Neural progenitor cell (in vitro differentiated cells): Measurements from ENCODE around the gene SNAI1.

Experiments used
- EZH2phosphoT487 ChIP-seq: fragments of 200-600 bp; sonication (generic); IDR thresholded peaks from 2 replicates; pipeline ENCODE4 v1.6.1; 2017; ENCODE audit warnings: antibody characterized with exemption
- TF ChIP-seq, protein P1 (sequence below): fragments of 200-600 bp; sonication (generic); IDR thresholded peaks from 2 replicates; pipeline ENCODE4 v1.5.1; 2017; ENCODE audit warnings: antibody characterized with exemption, mild to moderate bottlenecking

DNA sequence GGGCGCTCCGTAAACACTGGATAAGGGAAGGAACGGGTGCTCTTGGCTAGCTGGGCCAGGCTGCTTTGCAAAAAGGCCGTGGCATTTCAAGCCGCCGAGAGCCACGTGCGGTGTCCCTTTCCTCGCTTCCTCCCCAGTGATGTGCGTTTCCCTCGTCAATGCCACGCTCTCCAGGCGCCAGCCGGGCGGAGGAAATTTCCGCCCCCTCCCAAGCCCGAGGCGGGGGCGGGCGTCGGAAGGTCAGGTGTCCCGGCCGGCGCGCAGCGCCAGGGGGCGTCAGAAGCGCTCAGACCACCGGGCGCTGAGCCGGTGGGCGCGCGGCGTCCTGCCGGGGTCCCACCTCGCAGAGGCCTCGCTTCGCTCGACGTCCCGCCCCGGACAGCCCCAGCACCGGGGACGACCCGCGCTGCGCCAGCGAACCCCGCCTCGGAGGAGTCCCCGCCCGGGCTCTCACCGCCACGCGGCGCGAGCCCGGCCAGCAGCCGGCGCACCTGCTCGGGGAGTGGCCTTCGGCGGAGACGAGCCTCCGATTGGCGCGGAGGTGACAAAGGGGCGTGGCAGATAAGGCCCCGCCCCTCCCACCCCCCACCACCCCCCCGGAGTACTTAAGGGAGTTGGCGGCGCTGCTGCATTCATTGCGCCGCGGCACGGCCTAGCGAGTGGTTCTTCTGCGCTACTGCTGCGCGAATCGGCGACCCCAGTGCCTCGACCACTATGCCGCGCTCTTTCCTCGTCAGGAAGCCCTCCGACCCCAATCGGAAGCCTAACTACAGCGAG is at the start of gene SNAI1:
- TF ChIP-seq, protein P1, sequence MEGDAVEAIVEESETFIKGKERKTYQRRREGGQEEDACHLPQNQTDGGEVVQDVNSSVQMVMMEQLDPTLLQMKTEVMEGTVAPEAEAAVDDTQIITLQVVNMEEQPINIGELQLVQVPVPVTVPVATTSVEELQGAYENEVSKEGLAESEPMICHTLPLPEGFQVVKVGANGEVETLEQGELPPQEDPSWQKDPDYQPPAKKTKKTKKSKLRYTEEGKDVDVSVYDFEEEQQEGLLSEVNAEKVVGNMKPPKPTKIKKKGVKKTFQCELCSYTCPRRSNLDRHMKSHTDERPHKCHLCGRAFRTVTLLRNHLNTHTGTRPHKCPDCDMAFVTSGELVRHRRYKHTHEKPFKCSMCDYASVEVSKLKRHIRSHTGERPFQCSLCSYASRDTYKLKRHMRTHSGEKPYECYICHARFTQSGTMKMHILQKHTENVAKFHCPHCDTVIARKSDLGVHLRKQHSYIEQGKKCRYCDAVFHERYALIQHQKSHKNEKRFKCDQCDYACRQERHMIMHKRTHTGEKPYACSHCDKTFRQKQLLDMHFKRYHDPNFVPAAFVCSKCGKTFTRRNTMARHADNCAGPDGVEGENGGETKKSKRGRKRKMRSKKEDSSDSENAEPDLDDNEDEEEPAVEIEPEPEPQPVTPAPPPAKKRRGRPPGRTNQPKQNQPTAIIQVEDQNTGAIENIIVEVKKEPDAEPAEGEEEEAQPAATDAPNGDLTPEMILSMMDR: peak; percentile 60
- TF ChIP-seq EZH2phosphoT487: no peak
